Measurements from ENCODE around the gene PLA2G4D.

The PLA2G4D gene

DNA sequence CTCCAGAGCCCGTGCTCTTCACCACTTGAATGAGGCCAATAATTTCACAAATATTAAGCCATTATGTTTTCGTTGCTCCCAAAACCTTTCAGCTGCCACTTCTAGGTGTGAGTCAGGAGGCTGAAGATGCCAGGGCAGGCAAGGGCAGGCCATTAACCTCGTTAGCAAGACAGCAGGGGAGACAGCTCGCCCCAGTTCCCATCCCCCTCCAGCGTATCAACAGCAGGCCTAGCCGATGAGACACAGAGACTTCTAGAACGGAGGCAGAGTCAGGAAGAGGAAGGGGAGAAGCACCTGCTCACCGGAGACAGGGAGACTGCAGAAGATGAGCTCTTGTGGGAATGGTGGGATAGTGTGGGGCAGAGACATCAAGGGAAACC is 45.6 kb downstream of the PLA2G4D start:
- FAIRE-seq: no peak

DNA sequence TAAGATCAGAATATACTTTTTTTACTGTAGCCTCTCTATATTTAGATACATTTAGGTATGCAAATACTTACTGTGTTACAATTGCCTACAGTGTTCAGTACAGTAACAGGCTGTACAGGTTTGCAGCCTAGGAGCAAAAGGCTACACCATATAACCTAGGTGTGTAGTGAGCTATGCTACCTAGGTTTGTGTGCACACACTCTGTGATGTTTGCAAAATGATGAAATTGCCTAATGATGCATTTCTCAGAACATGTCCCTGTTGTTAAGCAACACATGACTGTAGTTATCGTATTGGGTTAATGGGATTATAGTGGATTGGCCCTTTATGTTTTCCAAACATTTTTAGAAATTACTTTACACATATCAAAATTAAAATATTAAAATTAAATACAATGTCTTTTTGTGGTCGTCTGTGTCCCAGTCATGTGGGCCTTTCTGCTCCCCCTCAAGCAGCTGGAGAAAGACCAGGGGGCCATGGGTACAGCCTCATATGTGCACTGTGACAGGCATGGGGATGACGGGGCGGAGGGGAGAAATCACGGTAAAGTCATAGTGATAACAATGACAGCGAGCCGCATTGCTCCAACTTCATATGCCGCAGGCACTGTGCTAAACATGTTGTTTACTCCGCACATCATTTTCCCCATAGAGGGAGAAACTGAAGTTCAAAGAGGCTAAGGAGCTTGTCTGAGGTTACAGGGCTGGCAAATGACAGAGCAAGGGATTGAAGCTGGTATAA is 46.1 kb downstream of the PLA2G4D start:
- FAIRE-seq: no peak

DNA sequence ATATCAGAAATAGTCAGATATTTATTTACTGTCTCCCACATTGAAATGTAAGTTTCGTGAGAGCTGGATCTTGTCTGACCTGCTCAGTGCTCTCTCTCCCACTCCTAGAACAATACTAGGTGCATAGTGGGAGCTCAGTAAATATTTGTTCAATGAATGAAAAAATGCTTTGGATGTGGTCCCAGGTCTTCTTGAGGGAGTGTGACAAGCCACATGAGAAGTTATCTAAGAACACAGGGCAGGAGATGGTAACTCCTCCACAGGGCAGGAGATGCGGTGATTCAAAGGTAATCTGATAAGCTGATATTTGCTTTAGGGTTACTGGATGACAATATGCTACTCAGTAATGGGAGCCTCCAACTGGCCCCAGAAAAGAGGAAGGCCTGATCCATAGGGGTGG is 47.8 kb downstream of the PLA2G4D start:
- FAIRE-seq: no peak

DNA sequence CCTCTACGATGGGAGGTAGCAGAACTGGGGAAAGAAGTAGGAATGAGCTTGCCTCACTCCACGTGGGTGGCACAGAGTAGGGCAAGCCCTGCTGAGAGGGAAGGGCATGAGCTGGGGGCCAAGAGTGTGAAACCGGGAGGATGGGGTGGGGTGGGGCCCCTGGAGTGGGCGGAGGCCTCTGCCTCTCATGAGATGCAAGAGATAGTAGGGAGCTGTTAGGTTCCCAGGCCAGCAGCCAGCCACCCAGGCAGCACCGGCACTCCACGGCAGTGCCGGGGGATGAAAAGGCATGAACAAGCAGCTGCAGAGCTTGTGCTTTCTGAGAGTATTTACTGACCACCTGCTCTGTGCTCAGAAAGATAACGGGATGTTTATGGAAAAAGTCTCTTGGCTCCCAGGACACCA is 49.1 kb downstream of the PLA2G4D start:
- FAIRE-seq: no peak

DNA sequence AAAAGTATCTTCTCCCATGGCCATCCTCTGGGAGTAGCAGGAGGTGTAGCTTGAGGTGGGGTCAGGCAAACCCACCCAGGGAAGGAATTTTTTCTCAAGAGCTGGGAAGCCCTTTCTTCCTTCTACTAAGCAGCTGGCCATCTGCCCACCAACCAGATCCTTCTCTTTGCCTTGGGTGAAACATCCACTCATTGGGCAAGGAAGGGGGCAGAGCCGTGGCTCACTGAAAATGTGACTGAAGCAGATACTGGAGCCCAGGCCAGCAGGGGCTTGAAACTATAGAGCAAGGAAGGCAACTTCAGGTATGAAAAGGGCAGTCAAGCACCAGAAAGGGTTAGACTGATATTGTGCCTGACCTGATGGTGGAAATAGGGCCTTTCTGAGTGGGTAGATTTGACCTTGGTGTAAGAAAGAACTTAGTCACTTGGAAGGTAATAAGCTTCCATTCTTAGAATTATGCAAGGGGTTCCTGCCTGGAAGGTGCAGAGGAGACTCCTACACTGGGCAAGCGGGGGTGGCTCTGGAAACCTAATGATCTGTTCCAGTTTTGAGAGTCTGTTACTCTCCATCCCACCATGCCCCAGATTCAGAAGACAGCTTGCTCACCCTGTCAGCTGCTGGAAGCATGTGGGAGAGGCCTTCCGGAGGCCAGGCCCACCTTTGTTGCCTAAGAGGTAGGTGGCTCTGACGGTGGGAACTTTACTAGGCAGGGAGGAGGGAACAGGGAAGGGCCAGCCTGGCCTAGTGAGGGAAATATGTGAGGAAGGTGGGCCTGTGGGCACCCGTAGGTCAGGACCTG is 51.6 kb downstream of the PLA2G4D start:
- no peak for FAIRE-seq

DNA sequence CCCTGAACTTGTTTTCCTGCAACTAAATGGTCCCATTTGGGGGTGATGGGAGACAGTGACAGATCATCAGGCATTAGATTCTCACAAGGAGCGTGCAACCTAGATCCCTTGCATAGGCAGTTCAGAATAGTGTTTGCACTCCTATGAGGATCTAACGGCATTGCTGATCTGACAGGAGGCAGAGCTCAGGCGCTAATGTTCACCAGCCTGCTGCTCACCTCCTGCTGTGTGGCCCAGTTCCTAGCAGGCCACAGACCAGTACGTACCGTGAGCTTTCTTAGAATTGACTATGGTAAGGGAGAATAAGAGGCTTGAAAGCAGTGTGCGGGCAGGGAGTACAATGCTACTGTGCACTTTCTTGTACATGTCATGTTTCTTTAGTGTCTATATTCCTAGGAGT is 56.0 kb downstream of the PLA2G4D start:
- no peak for FAIRE-seq

DNA sequence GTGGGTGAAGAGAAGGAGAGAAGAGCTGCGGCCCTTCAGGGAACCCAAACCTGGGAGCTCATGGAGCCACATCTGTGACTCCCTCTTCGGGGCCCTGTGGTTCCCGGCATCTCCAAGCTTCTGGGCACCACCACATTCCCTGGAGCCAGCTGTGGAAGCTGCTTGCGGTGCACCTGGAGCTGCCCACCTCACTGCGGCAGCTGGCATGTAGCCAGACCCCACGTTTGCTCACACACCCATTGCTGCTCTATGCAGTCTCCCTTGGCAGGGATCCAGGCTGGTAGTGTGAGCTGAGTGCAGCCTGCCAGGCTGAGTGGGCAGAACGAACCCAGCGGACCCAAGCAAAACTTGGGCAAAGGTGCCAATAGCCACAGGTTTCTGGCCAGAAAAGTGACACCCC is 56.7 kb downstream of the PLA2G4D start:
- no peak for FAIRE-seq

DNA sequence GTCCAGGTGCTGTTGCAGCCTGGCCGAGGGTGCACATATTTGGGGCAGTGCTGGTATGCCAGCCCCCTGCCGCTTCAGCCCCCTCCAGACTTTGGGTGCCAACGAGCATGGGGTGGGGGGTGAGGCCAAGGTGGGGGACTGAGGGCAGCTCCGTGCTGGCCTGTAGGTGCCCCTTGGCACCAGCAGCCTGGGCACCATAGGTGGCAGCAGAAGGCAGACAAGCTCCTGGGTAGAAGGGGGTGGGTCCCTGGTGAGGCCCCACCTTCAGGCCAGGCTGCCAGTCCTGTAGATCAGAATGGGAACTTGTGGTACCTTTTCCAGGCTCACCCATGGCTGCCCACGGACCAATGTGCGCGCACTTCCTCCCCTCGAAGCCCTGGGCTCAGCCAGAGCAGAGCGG is 57.4 kb downstream of the PLA2G4D start:
- FAIRE-seq: no peak

DNA sequence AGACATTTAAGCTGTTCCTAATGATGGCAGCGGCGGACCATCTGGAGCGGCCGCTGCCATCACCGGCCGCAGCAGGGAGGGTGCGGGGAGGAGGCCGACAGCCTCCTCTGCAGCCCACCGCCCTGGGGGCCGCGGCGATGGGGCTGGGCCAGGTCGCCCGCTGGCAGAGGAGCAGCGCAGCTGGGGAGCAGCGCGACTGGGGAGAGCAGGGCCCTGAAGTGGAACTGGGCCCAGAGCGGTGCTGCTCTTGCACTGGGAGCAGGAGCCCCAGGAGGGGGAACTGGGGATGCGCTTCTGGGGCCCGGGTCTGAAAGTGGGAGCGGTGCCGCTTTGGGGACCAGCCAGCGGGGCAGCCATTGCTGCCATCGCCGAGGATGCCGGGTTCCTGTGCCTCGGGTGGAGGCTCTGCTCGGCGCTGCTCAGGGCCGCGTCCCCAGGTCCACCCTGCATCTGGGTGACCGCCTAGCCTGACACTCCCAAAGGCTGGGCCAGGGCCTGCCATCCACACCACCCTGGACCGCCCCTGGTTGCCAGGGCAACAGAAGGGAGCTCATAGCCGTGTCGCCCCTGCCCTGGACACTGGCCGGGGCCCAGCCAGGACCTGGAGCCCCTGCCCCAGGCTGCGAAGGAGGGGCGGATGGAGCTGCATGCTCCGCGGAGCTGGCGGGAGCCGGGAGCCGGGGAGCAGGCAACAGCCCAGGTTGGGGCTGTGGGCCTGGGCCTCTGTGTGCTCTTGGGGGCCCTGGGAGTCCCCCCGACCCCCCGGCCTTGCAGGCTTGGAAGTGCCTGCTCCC is 58.1 kb downstream of the PLA2G4D start:
- no peak for FAIRE-seq

DNA sequence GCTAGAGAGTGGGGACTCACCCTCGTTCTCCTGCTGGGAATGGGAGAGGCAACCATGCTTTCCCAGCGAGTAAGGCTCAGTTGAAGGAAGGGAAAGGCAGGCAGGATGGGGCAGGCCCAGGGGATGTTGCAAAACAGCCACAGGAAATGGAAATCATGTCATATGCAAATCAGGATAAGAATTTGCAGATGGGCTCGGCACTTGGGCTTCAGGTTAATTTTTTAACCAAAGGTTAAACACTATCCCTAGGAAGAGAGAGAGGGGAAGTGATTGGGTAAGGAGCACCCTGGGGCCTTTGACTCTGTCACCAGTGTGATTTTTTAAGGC is 59.0 kb downstream of the PLA2G4D start:
- no peak for FAIRE-seq

DNA sequence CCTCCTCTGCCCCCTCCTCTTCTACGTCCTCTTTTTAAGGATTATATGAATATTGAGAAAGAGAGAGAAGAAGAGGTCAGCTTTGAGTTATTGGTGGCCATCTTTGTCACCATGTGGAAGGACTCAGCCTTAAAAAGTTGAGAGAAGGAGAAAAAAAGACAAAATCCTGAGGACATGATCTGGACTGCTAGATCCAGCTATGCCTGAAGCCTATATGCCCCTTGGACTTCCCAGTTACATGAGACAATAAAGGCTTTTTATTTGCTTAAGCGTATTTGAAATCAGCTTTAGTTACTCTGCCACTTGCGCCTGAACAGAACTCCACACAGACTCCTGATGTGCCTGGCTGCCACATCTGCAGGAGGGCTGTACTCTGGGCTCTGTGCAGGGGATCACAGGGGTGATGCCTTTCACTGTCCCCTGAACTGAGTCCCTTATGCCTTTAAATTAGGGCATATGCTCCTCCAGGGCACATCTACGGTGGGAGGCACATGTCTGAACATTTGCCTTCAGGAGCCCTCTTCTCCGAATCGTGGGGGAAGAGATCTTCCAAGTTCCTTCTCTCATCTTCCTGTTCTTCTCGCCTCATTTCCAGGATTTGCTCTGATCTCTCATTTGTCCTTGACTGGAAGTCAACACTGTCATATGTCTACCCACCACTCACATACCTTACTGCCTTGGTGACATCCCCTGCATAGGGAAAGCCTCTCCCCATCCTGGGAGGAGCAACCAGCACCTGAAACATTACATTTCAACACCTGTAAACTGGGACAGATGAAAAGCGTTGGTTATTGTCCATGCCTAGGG is 59.5 kb downstream of the PLA2G4D start:
- no peak for FAIRE-seq

DNA sequence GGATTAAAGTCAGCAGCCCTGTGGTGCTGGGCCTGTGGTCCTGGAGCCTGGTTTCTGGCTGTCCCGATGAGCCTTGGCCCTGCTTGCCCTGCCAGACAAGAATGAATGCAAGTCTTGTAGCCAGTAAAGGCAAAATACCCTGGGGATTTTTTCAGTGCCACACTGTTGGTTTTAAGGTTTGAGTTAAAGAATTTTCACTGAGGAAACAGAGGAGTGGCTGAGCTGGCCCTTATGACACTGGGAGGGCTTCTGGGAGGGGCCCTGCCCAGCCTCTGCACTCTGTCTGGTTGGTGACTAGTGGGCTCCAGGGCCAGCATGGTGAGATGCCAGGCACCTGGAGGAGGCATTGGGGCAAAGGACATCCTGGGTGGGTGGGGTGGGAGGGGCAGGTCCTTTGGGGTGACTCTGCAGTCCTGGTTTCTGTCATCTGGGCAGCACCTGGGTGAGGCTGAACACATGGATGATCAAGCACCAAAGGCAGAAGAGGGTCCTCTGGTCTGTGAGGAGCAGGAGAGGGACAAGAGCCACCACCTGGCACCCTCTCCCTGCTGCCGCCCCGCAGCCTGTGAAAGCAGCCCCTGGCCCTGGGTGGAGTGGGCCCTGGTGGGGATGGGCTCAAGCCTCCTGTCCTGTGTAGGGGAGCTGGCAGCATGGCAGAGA is 61.0 kb downstream of the PLA2G4D start:
- no peak for FAIRE-seq

DNA sequence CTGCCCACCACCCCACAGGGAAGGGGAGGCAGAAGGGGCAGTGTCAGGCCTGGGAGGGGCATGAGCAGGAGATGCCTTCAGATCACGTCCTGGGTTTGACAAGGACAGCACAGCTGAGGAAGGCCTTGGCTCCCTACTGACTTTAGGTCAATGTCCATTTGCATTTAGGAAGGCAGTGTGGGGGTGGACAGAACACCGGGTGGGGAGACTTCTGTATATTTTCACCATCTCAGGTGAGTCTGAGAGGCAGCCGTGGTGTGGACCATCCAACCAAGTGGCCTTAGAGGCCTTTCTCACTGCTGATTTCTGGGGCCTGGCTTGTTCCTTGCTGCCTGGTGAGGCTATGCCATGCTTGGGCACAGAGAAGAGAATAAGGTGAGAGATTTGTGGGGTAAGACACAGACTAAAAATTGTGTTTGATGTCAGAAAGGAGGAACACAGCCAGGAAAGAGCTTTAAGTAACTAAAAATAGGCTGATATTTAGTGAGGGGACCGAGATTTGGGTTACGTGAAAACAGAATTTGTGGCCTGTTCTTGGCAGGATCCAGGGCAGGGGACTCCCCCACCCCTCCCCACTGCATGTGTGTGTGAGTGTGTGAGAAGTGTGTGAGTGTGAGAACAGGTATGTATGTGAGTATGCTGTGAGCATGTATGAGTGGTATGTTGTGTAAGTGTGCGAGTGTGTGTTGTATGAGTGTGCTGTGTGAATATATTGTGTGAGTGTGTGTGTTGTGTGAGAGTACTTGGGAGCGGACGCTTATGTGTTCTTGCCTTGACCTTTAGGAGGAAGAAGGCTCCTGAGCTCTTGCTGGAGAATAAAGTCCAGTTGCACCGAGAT is 61.8 kb downstream of the PLA2G4D start:
- FAIRE-seq: no peak

DNA sequence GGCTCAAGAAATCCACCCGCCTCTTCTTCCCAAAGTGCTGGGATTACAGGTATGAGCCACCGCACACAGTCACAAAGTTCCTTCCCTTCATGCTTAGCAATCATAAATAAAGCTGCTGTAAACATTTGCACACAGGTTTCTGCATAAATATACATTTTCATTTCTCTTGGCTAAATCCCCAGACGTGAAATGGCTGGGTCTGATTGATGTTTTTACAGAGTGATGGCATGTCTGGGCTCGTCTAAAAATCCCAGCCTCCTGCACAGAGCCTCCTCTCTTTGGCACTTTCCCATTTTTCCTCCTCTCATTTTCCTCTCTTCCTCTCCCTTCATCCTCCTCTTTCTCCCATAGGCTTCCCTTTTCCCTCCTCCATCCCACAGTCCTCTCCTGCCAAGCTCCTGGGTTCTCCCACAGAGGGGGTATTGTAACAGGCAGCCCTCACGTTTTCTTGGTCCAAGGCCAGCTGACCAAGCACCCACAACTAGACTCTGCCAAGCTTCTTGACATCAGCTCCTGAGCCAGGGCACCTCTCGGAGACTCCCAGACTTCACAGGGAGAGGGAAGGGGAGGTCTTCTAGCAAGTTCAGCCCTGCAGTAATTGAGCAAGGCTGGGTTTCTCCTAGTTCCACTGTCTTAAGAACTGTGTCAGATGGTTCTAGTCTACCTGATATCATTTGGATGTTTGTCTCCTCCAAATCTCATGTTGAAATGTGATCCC is 63.0 kb downstream of the PLA2G4D start:
- no peak for FAIRE-seq

DNA sequence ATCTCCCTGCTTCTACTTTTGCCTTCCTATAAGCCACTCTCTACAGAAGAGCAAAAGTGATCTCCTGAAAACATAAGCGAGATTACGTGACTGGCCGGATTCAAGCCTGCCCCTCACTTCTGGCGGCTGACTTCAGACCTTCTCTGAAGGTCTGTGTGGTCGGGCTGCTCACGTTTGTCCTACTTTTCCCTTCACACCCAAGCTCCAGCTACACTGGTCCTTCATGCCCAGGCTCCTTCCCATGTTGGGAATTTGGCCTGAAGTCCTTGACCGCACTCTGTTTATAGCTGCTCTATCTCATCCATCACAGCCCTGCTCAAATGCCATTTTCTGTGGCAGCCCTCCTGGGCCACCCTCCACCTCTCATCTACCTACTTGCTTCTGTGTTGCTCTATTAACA is 66.8 kb downstream of the PLA2G4D start:
- no peak for FAIRE-seq

DNA sequence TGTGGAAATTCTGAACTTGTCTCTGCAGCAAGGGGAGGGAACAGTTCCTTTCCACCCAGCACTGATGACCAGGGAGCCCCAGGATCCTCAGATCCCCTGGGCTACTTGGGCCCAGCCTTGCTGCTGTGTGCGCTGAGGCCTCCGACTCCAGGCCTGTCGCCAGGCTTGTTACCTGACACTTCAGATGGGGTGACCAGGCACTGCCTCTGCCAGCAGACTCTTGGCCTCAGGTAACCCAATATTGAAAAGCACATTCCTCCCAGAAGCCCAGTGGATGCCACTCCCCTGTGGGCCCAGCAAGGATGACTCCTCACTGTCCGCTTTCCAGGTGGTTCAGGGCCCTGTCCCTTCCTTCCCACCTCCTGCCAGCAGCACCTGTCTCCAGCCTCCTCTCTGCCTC is 70.1 kb downstream of the PLA2G4D start:
- FAIRE-seq: no peak

DNA sequence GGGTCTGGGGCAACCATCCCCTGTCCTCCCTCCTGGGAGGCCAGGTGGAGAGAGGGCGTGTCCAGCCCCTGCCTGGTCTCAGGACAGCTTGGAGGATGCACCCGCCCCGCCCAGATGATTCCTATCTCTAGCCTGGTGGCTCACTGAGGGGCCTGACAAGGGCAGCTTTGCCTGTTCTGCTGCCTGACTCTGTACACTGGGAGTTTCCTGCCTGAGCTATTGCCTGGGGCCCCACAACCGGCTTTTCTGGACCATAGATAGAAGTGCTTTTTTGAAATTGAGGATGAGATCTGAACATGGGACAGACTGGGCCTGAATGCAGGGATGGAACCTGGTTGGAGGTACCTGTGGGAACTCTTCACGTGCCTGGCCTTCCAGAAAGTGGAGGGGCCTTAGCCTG is 72.8 kb downstream of the PLA2G4D start:
- FAIRE-seq: no peak

DNA sequence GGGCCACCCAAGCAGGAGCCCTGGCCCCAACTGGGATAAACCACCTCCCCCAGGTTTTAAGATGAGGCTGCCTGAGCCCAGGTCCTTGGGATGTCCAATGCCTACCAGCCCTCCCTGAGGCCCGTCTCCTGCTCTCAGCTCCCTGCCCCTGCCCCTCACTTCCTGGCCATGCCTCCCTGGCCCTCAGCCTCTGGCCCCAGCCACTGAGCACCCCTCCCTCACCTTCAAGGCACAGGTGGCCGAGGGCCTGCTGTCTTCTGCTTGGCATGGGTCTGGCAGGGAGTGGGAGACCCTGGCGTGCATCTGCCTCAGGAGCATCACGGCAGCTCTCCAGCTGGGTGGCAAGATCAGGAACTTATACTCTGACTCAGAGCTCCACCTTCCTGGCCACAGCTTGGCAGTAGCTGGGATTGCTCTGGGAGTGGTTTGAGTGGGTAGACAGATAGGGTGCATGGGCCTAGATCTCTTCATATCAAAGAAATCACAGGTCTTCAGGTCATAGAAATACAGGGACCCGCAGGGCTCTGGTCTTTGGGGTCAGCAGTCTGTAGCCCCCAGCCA is 73.6 kb downstream of the PLA2G4D start, which contains the start of gene PLA2G4E:
TSS of gene PLA2G4E (minus strand) at position 330 of the 561 bp plus-strand sequence. CDS start at position 318, 12 bp downstream.
- no peak for FAIRE-seq

DNA sequence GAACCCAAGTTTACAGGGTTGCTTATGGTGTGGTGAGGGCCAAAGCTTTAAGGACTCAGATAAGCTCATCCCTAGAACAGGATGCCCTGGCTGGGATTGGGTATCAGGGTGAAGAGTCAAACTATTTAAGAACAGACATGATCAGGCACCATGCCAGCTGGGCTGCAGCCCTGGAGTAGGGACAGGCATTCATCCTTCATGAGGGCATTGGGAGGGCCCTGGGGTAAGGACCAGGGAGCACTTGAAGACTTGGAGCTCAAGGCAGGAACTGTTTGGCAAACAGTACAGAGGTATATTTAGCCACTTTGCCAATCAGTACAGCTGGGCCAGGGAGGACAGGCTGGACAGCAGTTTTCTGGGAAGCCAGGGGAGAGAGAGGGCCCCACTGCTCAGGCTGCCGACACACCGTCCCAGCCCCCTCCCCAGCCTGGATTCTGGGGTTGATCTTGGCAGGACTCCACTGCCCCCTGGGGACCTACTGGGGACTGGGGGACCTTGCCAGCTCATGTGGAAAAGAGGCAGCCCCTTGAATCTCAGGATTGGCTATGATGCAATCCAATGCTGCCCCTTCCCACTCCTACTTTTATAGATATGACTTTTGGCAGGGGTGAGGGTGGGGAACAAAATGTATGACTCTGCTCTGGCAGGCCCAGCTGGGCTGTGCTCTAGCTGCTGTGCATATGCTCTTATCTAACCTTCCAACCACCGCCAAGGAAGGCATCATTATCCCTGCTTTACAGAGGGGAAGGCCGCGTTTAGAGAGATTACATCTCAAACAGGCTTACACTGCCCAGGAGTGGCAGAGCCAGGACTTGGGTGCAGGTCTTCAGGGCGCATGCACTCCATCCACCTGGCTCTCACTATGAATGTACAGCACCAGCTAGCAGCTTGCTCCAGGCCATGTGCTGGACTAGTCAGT is 75.8 kb downstream of the PLA2G4D start:
- no peak for FAIRE-seq

Data from colon (tissue), 2 donors.